ENCODE results near the gene LTBP1. TPM values are rescaled to one million over a fixed set of nuclear protein-coding genes. Genes with fewer than 3 reads are reported as not detected.

Gene LTBP1
- total and polyA plus RNA-seq, 11 donors: 23.5 to 150 (median 102) TPM

DNA sequence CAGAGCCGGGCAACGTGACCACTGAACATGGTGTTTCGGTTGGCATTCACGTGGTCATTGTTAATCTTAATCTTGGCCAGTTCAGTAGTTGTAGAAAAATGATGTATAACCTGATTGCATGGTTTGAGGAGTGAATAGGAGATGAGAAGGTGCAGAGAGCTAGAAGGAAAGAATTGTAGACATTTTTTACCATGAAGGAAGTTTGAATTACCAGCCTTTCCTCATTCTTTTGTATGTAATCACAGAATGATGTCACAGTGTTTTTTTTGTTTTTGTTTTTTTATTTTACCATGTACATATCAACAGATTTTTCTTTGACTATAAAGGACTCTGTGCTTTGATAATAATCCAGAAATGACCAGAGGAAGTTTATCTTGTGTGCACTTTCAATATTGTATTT, 126.3 kb downstream of the LTBP1 start:
- H3K27ac ChIP-seq: no peak overlapping the region

DNA sequence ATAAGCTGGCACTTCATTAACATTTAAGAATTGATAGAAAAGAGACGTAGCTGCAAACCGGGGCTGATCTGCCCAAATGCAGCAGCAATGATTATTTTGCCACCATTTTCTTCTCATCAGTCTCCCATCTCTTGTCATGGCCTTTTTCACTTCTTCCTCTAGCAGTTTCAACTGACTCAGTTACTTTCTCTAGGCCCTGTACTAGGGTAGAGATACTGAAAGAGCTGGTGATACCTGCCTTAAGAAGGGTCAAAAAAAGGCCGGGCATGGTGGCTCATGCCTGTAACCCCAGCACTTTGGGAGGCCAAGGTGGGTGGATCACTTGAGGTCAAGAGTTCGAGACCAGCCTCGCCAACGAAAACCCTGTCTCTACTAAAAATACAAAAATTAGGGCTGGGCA, 127.4 kb downstream of the LTBP1 start:
- Histone ChIP-seq H3K36me3 (no peaks in the 10 kb centered on the region), H3K4me1 (peaks cover 0 to 28% (median 11%) of the 10 kb centered on the region in 12 donors), H3K27me3 (no peaks in the 10 kb centered on the region), H3K27ac (no peak overlapping the region), H3K4me3 (no peak overlapping the region), H3K9me3 (no peaks in the 10 kb centered on the region)
- TF ChIP-seq, protein P1, sequence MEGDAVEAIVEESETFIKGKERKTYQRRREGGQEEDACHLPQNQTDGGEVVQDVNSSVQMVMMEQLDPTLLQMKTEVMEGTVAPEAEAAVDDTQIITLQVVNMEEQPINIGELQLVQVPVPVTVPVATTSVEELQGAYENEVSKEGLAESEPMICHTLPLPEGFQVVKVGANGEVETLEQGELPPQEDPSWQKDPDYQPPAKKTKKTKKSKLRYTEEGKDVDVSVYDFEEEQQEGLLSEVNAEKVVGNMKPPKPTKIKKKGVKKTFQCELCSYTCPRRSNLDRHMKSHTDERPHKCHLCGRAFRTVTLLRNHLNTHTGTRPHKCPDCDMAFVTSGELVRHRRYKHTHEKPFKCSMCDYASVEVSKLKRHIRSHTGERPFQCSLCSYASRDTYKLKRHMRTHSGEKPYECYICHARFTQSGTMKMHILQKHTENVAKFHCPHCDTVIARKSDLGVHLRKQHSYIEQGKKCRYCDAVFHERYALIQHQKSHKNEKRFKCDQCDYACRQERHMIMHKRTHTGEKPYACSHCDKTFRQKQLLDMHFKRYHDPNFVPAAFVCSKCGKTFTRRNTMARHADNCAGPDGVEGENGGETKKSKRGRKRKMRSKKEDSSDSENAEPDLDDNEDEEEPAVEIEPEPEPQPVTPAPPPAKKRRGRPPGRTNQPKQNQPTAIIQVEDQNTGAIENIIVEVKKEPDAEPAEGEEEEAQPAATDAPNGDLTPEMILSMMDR (IDR thresholded peaks at IDR 0.05): no peak
- TF ChIP-seq POLR2A (IDR thresholded peaks at IDR 0.05): no peak
- no peak for DNase-seq
- WGBS, 4 donors: 96 to 99% (median 96%) methylated on average over 6 of the region's 6 CpGs
- ATAC-seq: no peak
- intact Hi-C loops (cut with DNase I): no loop called here

More for the DNA sequence above, 126.3 kb downstream of the LTBP1 start:
- intact Hi-C loops (cut with DNase I): no loop called here
- H3K4me1 ChIP-seq: peaks cover 0 to 29% (median 12%) of the 10 kb centered on the region in 12 donors
- no peaks in the 10 kb centered on the region for H3K36me3 ChIP-seq
- TF ChIP-seq POLR2A (IDR thresholded peaks at IDR 0.05): no peak
- TF ChIP-seq, protein P1 (IDR thresholded peaks at IDR 0.05): no peak
- no peaks in the 10 kb centered on the region for H3K9me3 ChIP-seq
- DNase-seq (no peak), ATAC-seq (no peak)
- no peak overlapping the region for H3K4me3 ChIP-seq
- no peaks in the 10 kb centered on the region for H3K27me3 ChIP-seq
- WGBS, 4 donors: 93 to 97% (median 93%) methylated on average over 4 of the region's 4 CpGs

DNA sequence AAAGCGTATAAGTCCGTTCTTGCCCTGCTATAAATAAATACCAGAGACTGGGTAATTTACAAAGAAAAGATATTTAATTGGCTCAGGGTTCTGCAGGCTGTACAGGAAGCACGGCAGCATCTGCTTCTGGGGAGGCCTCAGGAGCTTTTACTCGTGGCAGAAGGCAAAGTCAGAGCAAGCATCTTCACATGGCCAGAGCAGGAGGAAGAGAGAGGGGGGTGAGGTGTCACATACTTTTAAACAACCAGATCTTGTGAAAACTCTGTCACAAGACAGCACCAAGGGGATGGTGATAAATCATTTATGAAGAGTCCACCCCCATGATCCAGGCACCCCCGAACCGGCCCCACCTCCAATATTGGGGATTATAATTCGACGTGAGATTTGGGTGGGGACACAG, 130.6 kb downstream of the LTBP1 start:
- ATAC-seq (no peak), DNase-seq (no peak)
- peaks cover 0 to 4% (median 0%) of the 10 kb centered on the region in 12 donors for H3K4me1 ChIP-seq
- no peaks in the 10 kb centered on the region for H3K27me3 ChIP-seq
- WGBS, 4 donors: 63 to 69% (median 66%) methylated on average over 8 of the region's 8 CpGs
- H3K27ac ChIP-seq: no peak overlapping the region
- TF ChIP-seq, protein P1 (IDR thresholded peaks at IDR 0.05): no peak
- no peak for TF ChIP-seq POLR2A (IDR thresholded peaks at IDR 0.05)
- no peak overlapping the region for H3K4me3 ChIP-seq
- no peaks in the 10 kb centered on the region for H3K9me3 ChIP-seq
- intact Hi-C loops (cut with DNase I): no loop called here
- H3K36me3 ChIP-seq: no peaks in the 10 kb centered on the region

DNA sequence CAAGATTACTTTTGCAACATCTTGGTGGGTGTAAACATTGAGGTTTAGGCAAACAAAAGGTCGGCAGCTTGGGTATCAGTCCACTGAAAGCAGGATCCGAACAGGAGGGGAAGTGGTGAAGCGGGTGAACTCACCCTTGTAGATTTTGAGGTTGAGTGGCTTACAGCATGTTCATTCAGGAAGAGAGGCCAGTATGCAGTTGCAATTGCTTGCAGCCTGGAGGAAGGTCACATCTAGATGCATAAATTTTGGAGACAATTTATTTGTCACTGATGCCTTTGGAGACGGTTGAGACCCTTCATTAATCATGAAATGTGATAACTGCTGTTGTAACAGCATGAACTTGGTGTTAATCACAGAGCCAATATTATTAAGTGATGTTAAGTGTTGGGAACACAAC, 131.1 kb downstream of the LTBP1 start:
- Histone ChIP-seq H3K4me1 (peaks cover 0 to 7% (median 0%) of the 10 kb centered on the region in 12 donors), H3K9me3 (no peaks in the 10 kb centered on the region), H3K27me3 (no peaks in the 10 kb centered on the region), H3K36me3 (no peaks in the 10 kb centered on the region), H3K4me3 (no peak overlapping the region), H3K27ac (no peak overlapping the region)
- TF ChIP-seq POLR2A (IDR thresholded peaks at IDR 0.05): no peak
- TF ChIP-seq, protein P1 (IDR thresholded peaks at IDR 0.05): no peak
- ATAC-seq (no peak), DNase-seq (no peak)
- WGBS, 4 donors: 52 to 76% (median 68%) methylated on average over 4 of the region's 4 CpGs
- intact Hi-C loops (cut with DNase I): no loop called here
